ENCODE data around the gene SLC22A16.
"Not testable (repeated sequence)": the region's sequence is repeated elsewhere in the genome, so short reads cannot be mapped to it uniquely, and the experiment has no call there.

SLC22A16 gene

DNA sequence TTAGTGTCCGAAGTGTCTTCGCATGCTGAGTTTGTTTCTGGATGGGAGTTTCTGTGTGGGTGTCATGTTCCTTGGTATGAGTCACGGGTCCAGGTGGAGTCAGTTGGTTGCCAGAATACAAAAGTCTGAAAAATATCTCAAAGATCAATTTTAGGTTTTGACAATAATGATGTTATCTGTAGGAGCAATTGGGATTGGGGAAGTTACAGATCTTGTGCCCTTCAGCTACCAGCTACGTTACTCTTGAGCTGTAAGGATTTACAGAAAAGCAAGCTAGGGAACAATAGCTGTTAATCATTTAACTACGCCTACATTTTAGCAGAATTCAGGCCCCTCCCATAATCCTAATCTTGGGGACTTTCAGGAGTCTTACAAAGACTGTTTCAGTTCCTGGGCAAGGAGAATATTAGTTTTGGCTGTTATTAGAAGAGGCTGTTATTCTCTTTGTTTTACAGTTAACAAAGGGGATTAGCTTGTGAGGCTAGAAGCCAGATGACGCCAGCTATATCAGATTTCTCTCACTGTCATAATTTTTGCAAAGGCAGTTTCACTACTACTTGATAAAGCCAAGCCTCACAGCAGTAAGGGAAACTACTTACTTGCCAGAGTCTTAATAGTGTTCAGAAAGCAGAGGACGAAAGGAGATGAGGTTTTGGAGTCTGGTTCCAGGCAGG lies 15.4 kb upstream of the SLC22A16 start:
- no peak for DNase-seq (ENCODE audit: low read depth)

DNA sequence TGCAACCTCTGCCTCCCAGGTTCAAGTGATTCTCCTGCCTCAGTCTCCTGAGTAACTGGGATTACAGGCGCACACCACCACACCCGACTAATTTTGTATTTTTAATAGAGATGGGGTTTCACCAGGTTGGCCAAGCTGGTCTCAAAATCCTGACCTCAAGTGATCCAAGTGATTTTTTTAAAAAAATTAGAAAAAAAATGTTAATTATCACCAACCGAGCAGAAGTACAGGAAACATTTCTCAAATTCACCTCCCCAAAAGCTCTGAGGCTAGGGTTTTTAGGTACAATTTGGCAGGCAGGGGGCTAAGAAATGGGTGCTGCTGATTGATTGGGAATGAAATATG lies 14.9 kb upstream of the SLC22A16 start:
- no peak overlapping the region for H3K4me3 ChIP-seq (ENCODE audit: low read depth, low read length)
- TF ChIP-seq MYC (IDR thresholded peaks at IDR 0.05; ENCODE audit: low read depth, low read length): no peak
- TF ChIP-seq, protein P1, sequence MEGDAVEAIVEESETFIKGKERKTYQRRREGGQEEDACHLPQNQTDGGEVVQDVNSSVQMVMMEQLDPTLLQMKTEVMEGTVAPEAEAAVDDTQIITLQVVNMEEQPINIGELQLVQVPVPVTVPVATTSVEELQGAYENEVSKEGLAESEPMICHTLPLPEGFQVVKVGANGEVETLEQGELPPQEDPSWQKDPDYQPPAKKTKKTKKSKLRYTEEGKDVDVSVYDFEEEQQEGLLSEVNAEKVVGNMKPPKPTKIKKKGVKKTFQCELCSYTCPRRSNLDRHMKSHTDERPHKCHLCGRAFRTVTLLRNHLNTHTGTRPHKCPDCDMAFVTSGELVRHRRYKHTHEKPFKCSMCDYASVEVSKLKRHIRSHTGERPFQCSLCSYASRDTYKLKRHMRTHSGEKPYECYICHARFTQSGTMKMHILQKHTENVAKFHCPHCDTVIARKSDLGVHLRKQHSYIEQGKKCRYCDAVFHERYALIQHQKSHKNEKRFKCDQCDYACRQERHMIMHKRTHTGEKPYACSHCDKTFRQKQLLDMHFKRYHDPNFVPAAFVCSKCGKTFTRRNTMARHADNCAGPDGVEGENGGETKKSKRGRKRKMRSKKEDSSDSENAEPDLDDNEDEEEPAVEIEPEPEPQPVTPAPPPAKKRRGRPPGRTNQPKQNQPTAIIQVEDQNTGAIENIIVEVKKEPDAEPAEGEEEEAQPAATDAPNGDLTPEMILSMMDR (IDR thresholded peaks at IDR 0.05; ENCODE audit: low read depth, low read length): no peak
- DNase-seq (ENCODE audit: low read depth): no peak

More for the DNA sequence above, 15.4 kb upstream of the SLC22A16 start:
- H3K4me3 ChIP-seq (ENCODE audit: low read depth, low read length): no peak overlapping the region
- TF ChIP-seq, protein P2, sequence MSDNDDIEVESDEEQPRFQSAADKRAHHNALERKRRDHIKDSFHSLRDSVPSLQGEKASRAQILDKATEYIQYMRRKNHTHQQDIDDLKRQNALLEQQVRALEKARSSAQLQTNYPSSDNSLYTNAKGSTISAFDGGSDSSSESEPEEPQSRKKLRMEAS (IDR thresholded peaks at IDR 0.05; ENCODE audit: low read depth, low read length): no peak
- TF ChIP-seq, protein P1 (IDR thresholded peaks at IDR 0.05; ENCODE audit: low read depth, low read length): no peak
- no peak for TF ChIP-seq POLR2A (IDR thresholded peaks at IDR 0.05; ENCODE audit: extremely low read depth, insufficient read length)
- no peak for TF ChIP-seq MYC (IDR thresholded peaks at IDR 0.05; ENCODE audit: low read depth, low read length)

- no peak for DNase-seq (ENCODE audit: low read depth)
- H3K4me3 ChIP-seq (ENCODE audit: low read depth, low read length): no peak overlapping the region
- TF ChIP-seq POLR2A (IDR thresholded peaks at IDR 0.05; ENCODE audit: extremely low read depth, insufficient read length) (no peak), MYC (IDR thresholded peaks at IDR 0.05; ENCODE audit: low read depth, low read length) (no peak)
- TF ChIP-seq, protein P2 (IDR thresholded peaks at IDR 0.05; ENCODE audit: low read depth, low read length): no peak
- TF ChIP-seq, protein P1 (IDR thresholded peaks at IDR 0.05; ENCODE audit: low read depth, low read length): no peak
Measured at GRCh38 chr6:110490110-110490509, 13.7 kb upstream of the SLC22A16 start.

DNA sequence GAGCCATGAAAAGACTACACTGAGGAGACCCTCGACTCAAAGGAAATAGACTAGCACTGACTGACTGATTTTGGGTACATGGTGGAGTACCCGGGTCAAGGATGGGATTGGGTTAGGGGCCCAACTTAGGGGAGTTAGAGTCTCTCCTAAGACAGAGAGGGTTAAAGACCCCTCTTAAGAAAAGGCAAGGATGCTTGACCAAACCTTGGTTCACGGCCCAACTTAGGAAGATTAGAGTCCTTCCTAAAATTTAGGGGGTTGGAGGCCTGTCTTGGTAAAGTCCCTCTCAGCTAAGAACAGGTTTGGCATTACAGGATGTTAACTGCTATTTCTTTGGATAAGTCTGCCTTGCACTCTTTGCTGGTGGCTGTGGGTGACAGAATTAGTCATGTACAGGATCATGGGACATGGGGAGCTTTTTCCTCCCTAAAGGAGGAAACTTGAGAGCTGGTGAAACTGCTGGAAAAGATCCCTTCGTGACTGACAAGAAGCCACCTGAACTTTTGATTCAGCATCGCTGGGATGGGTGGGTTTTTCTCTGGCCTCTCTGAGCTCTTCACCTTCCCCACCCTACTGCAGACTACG lies 12.3 kb upstream of the SLC22A16 start:
- DNase-seq (ENCODE audit: low read depth): no peak
- no peak overlapping the region for H3K4me3 ChIP-seq (ENCODE audit: low read depth, low read length)
- TF ChIP-seq MYC (IDR thresholded peaks at IDR 0.05; ENCODE audit: low read depth, low read length): no peak
- TF ChIP-seq, protein P2 (IDR thresholded peaks at IDR 0.05; ENCODE audit: low read depth, low read length): no peak

GRCh38 chr6:110487968-110488381 lies 11.6 kb upstream of the SLC22A16 start:
- not testable (repeated sequence) for DNase-seq (ENCODE audit: low read depth); H3K4me3 ChIP-seq (ENCODE audit: low read depth, low read length)

DNA sequence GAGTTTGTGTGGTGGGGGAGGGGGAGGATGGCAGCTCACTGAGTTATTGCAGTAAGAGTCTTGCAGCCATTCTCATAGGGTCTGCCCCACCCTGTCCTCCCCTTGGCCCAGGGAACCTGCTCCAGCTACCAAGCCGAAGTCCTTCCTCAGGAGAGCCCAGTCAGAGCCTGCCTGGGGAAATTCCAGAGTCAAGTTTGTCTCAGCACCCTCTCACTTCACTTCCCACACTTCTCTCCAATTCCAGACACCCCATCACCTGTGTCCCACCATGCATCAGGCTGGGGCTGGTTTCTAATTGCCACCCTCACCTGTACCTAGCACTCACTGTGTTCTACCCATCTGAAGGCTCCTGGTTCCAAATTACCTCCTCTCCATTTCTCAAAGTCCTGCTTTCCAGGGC lies 10.3 kb upstream of the SLC22A16 start:
- TF ChIP-seq MYC (IDR thresholded peaks at IDR 0.05; ENCODE audit: low read depth, low read length): no peak
- TF ChIP-seq, protein P1 (IDR thresholded peaks at IDR 0.05; ENCODE audit: low read depth, low read length): no peak
- no peak for DNase-seq (ENCODE audit: low read depth)
- no peak overlapping the region for H3K4me3 ChIP-seq (ENCODE audit: low read depth, low read length)

DNA sequence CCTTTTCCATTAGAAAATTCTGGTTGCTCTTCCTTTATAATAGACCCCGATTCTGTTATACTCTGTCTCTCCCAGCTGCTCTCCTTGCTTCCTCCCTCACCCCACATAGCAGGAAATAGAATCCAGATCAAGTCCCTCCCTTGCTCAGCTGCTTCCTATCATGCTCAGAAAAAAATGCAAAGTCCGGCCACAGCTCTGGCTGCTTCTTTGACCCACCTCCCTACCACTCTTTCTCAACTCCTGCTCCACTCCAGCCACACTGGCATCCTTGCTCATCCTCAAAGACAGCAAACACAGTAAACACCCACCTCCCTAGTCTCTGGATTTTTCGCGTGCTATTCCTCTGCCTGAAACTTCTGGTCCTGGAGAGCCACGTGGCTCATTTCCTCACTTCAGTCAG lies 9.1 kb upstream of the SLC22A16 start:
- peak; percentile 72 for DNase-seq (ENCODE audit: low read depth)
- no peak overlapping the region for H3K4me3 ChIP-seq (ENCODE audit: low read depth, low read length)
- no peak for TF ChIP-seq MYC (IDR thresholded peaks at IDR 0.05; ENCODE audit: low read depth, low read length)
- TF ChIP-seq, protein P2 (IDR thresholded peaks at IDR 0.05; ENCODE audit: low read depth, low read length): peak; percentile 21; the same call in 1 of the 2 replicates
- TF ChIP-seq POLR2A (IDR thresholded peaks at IDR 0.05; ENCODE audit: extremely low read depth, insufficient read length): no peak

Measured in NB4 (cell line).